OCI-LY1 (cell line): Measurements from ENCODE around the gene NUP210.

Experiments
- H2AFZ ChIP-seq: fragments of 200-600 bp; sonication (generic), shearing (Covaris generic); 2 replicates; pipeline ENCODE4 v1.6.0; 2014; ENCODE audit warnings: antibody characterized with exemption, mild to moderate bottlenecking, low read length
- H3F3A ChIP-seq: fragments of 200-600 bp; sonication (generic), shearing (Covaris generic); 2 replicates; pipeline ENCODE4 v1.6.0; 2014; ENCODE audit warnings: mild to moderate bottlenecking, antibody characterized with exemption, low read length, moderate library complexity; ENCODE audit not compliant: insufficient read depth
- H3K27ac ChIP-seq: fragments of 200-600 bp; sonication (generic); 2 replicates; pipeline ENCODE4 v1.5.1; 2014; ENCODE audit warnings: low read length, mixed run types, mild to moderate bottlenecking, low read depth; ENCODE audit not compliant: poor library complexity, severe bottlenecking
- H3K27me3 ChIP-seq: fragments of 200-600 bp; sonication (generic); 2 replicates; pipeline ENCODE4 v1.6.0; 2014; ENCODE audit warnings: antibody characterized with exemption, mild to moderate bottlenecking, low read length, moderate library complexity; ENCODE audit not compliant: insufficient read depth
- H3K36me3 ChIP-seq: fragments of 200-600 bp; sonication (generic); 2 replicates; pipeline ENCODE4 v1.6.1; 2014; ENCODE audit warnings: mild to moderate bottlenecking, antibody characterized with exemption, low read length, moderate library complexity, mixed read lengths; ENCODE audit not compliant: insufficient read depth
- H3K4me1 ChIP-seq: fragments of 200-600 bp; sonication (generic); 2 replicates; pipeline ENCODE4 v1.5.1; 2014; ENCODE audit warnings: mild to moderate bottlenecking, low read length, moderate library complexity; ENCODE audit not compliant: insufficient read depth, severe bottlenecking
- H3K4me2 ChIP-seq: fragments of 200-600 bp; sonication (generic), shearing (Covaris generic); 2 replicates; pipeline ENCODE4 v1.6.1; 2014; ENCODE audit warnings: low read length
- H3K4me3 ChIP-seq: fragments of 200-600 bp; sonication (generic); 2 replicates; pipeline ENCODE4 v1.5.1; 2014; ENCODE audit warnings: low read length, low read depth, mild to moderate bottlenecking, mixed read lengths; ENCODE audit not compliant: poor library complexity, severe bottlenecking
- H3K79me2 ChIP-seq: fragments of 200-600 bp; shearing (Covaris generic); 2 replicates; pipeline ENCODE4 v1.6.1; 2016; ENCODE audit warnings: mixed run types, low read length, mixed read lengths; ENCODE audit not compliant: insufficient read depth
- H3K9ac ChIP-seq: fragments of 200-600 bp; sonication (generic), shearing (Covaris generic); 2 replicates; pipeline ENCODE4 v1.6.1; 2014; ENCODE audit warnings: mild to moderate bottlenecking, low read length, mixed read lengths
- H3K9me2 ChIP-seq: fragments of 200-600 bp; sonication (generic), shearing (Covaris generic); 2 replicates; pipeline ENCODE4 v1.6.1; 2014; ENCODE audit warnings: low read depth, mild to moderate bottlenecking, low read length, mixed read lengths
- H3K9me3 ChIP-seq: fragments of 200-600 bp; shearing (Covaris generic); 2 replicates; pipeline ENCODE4 v1.6.1; 2014; ENCODE audit warnings: low read length, mixed read lengths
- H4K20me1 ChIP-seq: fragments of 200-600 bp; sonication (generic), shearing (Covaris generic); 2 replicates; pipeline ENCODE4 v1.6.0; 2016; ENCODE audit warnings: mild to moderate bottlenecking, low read length; ENCODE audit not compliant: insufficient read depth
- CTCF ChIP-seq: fragments of 200-600 bp; sonication (generic), shearing (Covaris generic); IDR thresholded peaks from 2 replicates; pipeline ENCODE4 v1.5.1; 2017; ENCODE audit warnings: mild to moderate bottlenecking, antibody characterized with exemption, low read length, moderate library complexity, mixed read lengths
- EZH2 ChIP-seq: fragments of 200-600 bp; sonication (generic), shearing (Covaris generic); IDR thresholded peaks from 2 replicates; pipeline ENCODE4 v1.8.0; 2017; ENCODE audit warnings: borderline replicate concordance, mixed run types, mild to moderate bottlenecking, antibody characterized with exemption, low read length, moderate library complexity, mixed read lengths

The NUP210 gene

GRCh38 chr3:13305623-13306022 is 114.5 kb downstream of the NUP210 start:
- Histone ChIP-seq H3K27ac (no peak overlapping the region), H4K20me1 (no peaks in the 10 kb centered on the region), H3K9ac (no peak overlapping the region), H3K9me3 (no peaks in the 10 kb centered on the region), H3K27me3 (no peaks in the 10 kb centered on the region), H3K4me1 (no peaks in the 10 kb centered on the region), H3F3A (no peaks in the 10 kb centered on the region), H3K9me2 (no peaks in the 10 kb centered on the region), H3K79me2 (no peaks in the 10 kb centered on the region), H3K4me3 (no peak overlapping the region), H3K36me3 (peaks cover 20% of the 10 kb centered on the region), H3K4me2 (no peak overlapping the region), H2AFZ (no peak overlapping the region)
- no peak for TF ChIP-seq EZH2
- no peak for TF ChIP-seq CTCF

DNA sequence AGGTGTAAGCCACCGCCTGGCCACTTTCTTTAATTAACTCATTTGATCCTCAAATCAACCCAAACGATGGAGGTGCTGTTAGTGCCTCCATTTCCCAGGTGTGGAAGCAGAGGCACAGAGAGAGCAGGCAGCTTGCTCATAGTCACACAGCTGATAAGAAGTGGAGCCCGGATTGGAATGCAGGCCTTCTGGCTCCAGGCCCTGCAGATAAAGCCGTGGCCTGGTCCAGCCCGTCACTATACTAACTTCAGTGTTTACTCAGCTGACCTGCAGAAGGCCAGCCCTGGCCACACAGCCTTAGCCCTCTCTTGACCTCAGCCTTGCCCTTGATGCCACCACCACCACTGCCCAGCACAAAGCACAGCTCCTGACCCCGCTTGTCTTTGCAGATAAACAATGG is 116.7 kb downstream of the NUP210 start:
- Histone ChIP-seq H3K36me3 (peaks cover 7% of the 10 kb centered on the region), H3K9ac (no peak overlapping the region), H3K4me3 (no peak overlapping the region), H4K20me1 (no peaks in the 10 kb centered on the region), H3K27ac (no peak overlapping the region), H3K9me3 (no peaks in the 10 kb centered on the region), H3K9me2 (no peaks in the 10 kb centered on the region), H3F3A (no peaks in the 10 kb centered on the region), H3K79me2 (no peaks in the 10 kb centered on the region), H2AFZ (no peak overlapping the region), H3K4me2 (no peak overlapping the region), H3K27me3 (no peaks in the 10 kb centered on the region), H3K4me1 (no peaks in the 10 kb centered on the region)
- TF ChIP-seq CTCF, result no peak
- TF ChIP-seq EZH2, result no peak

DNA sequence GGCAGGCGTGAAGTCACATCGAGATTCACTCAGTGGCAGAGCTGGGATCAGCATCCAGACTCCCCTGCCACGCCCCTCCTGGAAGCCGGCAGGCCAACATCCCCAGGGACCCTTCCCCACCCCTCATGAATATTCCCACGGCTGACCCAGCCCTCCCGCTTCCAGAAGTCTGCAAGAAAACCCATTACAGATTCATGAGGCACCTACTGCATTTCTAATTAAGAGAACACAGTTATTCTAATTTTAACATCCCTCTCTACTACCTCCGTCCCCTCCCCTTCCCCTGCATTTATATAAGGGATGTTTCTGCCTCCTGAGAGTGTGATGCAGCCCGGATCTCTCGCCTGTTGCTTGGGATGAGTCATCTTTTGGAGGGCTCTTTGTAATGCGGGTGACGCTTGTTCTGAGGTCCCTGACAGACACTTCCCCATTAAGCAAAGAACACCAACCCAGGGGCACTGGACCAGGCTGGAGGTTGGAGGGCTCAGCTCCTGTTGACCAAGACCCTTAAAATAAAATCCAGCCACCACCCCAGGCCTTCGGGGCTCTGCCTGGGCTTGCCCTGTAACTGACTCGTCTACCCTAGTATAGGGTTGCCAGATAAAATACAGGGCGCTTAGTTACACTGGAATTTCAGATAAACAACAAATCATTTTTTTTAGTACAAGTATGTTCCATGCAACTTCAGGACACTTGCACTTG is 118.7 kb downstream of the NUP210 start:
- Histone ChIP-seq H3K36me3 (no peaks in the 10 kb centered on the region), H3F3A (no peaks in the 10 kb centered on the region), H3K4me3 (no peak overlapping the region), H2AFZ (no peak overlapping the region), H3K4me2 (no peak overlapping the region), H4K20me1 (no peaks in the 10 kb centered on the region), H3K4me1 (no peaks in the 10 kb centered on the region), H3K27ac (no peak overlapping the region), H3K9ac (no peak overlapping the region), H3K9me2 (no peaks in the 10 kb centered on the region), H3K9me3 (no peaks in the 10 kb centered on the region), H3K79me2 (no peaks in the 10 kb centered on the region), H3K27me3 (no peaks in the 10 kb centered on the region)
- TF ChIP-seq CTCF, result no peak
- no peak for TF ChIP-seq EZH2
